ENCODE measurements around the gene RTL10.

Gene RTL10

DNA sequence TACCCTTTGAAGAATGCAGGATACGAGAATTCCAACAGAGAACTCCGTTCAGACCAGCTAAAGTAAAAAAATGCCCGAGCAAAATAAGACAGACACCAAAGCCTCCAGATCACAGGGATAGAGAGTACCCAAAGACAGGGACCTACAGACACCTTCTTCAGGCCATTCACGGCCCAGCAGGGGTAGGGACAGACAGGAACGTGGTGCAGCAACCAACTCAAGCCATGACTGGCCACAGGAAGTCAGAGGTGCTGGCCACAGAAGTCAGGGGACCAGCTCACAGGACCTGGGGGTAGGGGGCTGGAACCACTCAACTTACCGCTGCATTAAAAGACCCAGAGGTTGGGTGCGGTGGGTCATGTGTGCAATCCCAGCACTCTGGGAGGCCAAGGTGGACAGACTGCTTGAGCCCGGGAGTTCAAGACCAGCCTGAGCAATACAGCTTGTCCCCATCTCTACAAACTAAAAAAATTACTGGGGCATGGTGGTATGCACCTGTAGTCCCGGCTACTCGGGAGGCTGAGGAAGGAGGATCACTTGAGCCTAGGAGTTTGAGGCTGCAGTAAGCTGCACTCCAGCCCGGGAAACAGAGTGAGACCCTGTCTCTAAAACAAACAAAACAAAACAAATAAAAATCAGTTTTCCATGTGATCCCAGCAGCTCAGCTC lies 47.0 kb upstream of the RTL10 start:
- TF ChIP-seq FOXM1 (IDR thresholded peaks at IDR 0.05; ENCODE audit: borderline replicate concordance, low read depth), result no peak
- no peak for TF ChIP-seq YY1 (IDR thresholded peaks at IDR 0.05; ENCODE audit: low read depth)
- no peak for TF ChIP-seq EGR1 (IDR thresholded peaks at IDR 0.05)
- TF ChIP-seq ZBTB7A (IDR thresholded peaks at IDR 0.05; ENCODE audit: low read depth), result no peak
- TF ChIP-seq TEAD4 (IDR thresholded peaks at IDR 0.05), result no peak
- TF ChIP-seq, protein P1, sequence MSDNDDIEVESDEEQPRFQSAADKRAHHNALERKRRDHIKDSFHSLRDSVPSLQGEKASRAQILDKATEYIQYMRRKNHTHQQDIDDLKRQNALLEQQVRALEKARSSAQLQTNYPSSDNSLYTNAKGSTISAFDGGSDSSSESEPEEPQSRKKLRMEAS (IDR thresholded peaks at IDR 0.05), result no peak
- TF ChIP-seq, protein P2, sequence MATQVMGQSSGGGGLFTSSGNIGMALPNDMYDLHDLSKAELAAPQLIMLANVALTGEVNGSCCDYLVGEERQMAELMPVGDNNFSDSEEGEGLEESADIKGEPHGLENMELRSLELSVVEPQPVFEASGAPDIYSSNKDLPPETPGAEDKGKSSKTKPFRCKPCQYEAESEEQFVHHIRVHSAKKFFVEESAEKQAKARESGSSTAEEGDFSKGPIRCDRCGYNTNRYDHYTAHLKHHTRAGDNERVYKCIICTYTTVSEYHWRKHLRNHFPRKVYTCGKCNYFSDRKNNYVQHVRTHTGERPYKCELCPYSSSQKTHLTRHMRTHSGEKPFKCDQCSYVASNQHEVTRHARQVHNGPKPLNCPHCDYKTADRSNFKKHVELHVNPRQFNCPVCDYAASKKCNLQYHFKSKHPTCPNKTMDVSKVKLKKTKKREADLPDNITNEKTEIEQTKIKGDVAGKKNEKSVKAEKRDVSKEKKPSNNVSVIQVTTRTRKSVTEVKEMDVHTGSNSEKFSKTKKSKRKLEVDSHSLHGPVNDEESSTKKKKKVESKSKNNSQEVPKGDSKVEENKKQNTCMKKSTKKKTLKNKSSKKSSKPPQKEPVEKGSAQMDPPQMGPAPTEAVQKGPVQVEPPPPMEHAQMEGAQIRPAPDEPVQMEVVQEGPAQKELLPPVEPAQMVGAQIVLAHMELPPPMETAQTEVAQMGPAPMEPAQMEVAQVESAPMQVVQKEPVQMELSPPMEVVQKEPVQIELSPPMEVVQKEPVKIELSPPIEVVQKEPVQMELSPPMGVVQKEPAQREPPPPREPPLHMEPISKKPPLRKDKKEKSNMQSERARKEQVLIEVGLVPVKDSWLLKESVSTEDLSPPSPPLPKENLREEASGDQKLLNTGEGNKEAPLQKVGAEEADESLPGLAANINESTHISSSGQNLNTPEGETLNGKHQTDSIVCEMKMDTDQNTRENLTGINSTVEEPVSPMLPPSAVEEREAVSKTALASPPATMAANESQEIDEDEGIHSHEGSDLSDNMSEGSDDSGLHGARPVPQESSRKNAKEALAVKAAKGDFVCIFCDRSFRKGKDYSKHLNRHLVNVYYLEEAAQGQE (IDR thresholded peaks at IDR 0.05; ENCODE audit: low read depth), result no peak
- TF ChIP-seq EP300 (IDR thresholded peaks at IDR 0.05; ENCODE audit: borderline replicate concordance), result no peak
- no peak for TF ChIP-seq RAD21 (IDR thresholded peaks at IDR 0.05; ENCODE audit: low read depth)
- TF ChIP-seq NFIC (IDR thresholded peaks at IDR 0.05), result no peak
- no peak for TF ChIP-seq CREB1 (IDR thresholded peaks at IDR 0.05; ENCODE audit: low read depth)
- TF ChIP-seq TCF12 (IDR thresholded peaks at IDR 0.05; ENCODE audit: low read depth), result no peak

DNA sequence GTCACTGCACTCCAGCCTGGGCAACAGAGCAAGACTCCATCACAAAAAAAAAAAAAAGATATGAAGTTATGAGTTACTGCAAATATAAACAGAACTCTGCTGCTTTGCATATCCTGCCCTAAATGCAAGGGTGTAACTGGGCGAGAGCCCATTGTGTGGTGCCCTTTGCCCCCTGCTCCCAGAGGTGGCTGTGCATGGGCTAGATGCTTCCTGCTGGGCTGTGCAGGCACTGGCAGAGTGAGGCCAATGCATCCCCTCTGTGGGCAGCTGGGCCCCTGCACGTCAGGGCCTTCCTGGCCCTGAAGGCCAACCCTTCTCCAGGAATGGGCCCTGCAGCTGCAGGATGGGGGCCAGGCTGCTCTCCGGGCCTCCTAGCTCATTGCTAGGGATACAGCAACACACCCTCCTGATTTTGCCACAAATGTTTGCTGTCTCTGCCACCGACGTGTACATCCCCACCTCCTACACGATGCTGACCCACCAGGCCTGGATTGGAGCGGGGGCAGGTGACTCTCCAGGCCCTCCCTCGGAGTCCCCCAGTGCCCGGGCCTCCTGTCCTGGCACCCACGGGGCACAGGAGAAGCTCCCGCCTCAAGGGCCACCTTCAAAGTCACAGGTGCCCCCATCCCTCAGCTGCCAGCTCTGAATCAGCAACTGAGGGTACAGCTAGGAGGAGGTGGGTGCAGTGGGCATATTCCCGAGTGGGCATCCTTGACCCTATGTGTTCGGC lies 46.2 kb upstream of the RTL10 start:
- no peak for TF ChIP-seq NFIC (IDR thresholded peaks at IDR 0.05)
- TF ChIP-seq, protein P1 (IDR thresholded peaks at IDR 0.05), result no peak
- no peak for TF ChIP-seq EGR1 (IDR thresholded peaks at IDR 0.05)
- no peak for TF ChIP-seq CREB1 (IDR thresholded peaks at IDR 0.05; ENCODE audit: low read depth)
- no peak for TF ChIP-seq EP300 (IDR thresholded peaks at IDR 0.05; ENCODE audit: borderline replicate concordance)
- no peak for TF ChIP-seq TCF12 (IDR thresholded peaks at IDR 0.05; ENCODE audit: low read depth)
- TF ChIP-seq, protein P3, sequence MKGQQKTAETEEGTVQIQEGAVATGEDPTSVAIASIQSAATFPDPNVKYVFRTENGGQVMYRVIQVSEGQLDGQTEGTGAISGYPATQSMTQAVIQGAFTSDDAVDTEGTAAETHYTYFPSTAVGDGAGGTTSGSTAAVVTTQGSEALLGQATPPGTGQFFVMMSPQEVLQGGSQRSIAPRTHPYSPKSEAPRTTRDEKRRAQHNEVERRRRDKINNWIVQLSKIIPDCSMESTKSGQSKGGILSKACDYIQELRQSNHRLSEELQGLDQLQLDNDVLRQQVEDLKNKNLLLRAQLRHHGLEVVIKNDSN (IDR thresholded peaks at IDR 0.05), result no peak
- no peak for TF ChIP-seq RAD21 (IDR thresholded peaks at IDR 0.05; ENCODE audit: low read depth)
- TF ChIP-seq YY1 (IDR thresholded peaks at IDR 0.05; ENCODE audit: low read depth), result no peak
- no peak for TF ChIP-seq TAF1 (IDR thresholded peaks at IDR 0.05; ENCODE audit: low read depth)
- TF ChIP-seq, protein P2 (IDR thresholded peaks at IDR 0.05; ENCODE audit: low read depth), result no peak
- no peak for TF ChIP-seq CEBPB (IDR thresholded peaks at IDR 0.05)
- TF ChIP-seq ZBTB7A (IDR thresholded peaks at IDR 0.05; ENCODE audit: low read depth), result no peak
- TF ChIP-seq TEAD4 (IDR thresholded peaks at IDR 0.05), result no peak
- no peak for TF ChIP-seq FOXM1 (IDR thresholded peaks at IDR 0.05; ENCODE audit: borderline replicate concordance, low read depth)

DNA sequence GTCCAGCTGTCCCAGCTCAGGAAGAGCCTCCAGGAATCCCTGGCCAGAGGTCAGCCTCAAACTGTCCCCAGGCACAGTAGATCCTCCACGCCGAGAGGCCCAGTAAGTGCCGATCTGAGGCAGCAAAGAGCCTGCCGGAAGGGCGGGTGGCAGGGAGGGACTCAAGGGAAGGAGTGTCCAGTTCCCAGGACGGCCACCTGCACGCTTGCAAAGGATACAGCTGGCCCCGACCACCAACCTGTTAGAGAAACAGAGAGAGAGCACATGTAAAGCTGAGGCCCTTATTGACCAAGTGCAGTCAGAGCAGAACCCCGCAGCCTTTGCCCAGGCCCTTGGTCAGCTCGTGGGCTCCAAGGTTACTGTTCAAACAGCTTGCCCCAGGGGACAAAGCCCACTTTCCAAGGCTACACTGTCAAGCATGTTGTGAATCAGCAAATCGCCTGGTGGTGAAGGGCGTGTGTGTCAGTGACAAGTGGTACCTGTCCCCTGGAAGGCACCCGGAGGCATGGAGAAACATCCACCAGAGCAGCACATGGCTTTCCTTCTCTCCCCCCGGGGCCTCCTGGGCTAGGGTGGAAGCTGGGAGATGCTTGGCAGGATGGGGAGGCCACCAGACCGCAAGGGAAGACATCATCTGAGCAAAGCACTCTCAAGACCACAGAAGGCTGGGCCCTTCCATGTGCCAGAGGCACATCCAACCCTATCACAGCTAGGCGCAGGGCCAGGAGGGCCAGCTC lies 44.3 kb upstream of the RTL10 start:
- no peak for TF ChIP-seq YY1 (IDR thresholded peaks at IDR 0.05; ENCODE audit: low read depth)
- no peak for TF ChIP-seq CREB1 (IDR thresholded peaks at IDR 0.05; ENCODE audit: low read depth)
- TF ChIP-seq, protein P1 (IDR thresholded peaks at IDR 0.05), result no peak
- no peak for TF ChIP-seq EGR1 (IDR thresholded peaks at IDR 0.05)
- no peak for TF ChIP-seq TEAD4 (IDR thresholded peaks at IDR 0.05)

DNA sequence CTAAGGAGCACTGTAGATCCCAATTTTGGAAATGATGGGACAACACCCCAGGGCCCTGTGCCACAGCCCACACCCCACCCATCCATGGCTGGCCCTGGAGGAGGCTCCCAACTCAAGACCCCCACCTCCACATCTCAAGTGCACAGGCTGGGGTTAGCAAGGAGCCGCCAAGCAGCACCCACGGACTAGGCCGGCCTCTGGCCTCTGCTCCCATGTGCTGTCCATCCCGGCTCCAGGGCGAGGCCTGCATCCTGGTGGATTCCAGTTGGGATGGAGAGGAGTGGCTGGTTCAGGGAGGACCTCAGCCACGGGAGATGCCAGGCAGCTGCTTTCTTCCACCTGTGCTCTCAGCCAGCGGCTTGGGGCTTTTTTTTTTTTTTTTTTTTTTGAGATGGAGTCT lies 43.5 kb upstream of the RTL10 start:
- TF ChIP-seq TCF12 (IDR thresholded peaks at IDR 0.05; ENCODE audit: low read depth) (no peak), YY1 (IDR thresholded peaks at IDR 0.05; ENCODE audit: low read depth) (no peak), TEAD4 (IDR thresholded peaks at IDR 0.05) (no peak), CREB1 (IDR thresholded peaks at IDR 0.05; ENCODE audit: low read depth) (no peak), RAD21 (IDR thresholded peaks at IDR 0.05; ENCODE audit: low read depth) (no peak), ZBTB7A (IDR thresholded peaks at IDR 0.05; ENCODE audit: low read depth) (no peak), NFIC (IDR thresholded peaks at IDR 0.05) (no peak), FOXM1 (IDR thresholded peaks at IDR 0.05; ENCODE audit: borderline replicate concordance, low read depth) (no peak), EGR1 (IDR thresholded peaks at IDR 0.05) (no peak), TAF1 (IDR thresholded peaks at IDR 0.05; ENCODE audit: low read depth) (no peak), EP300 (IDR thresholded peaks at IDR 0.05; ENCODE audit: borderline replicate concordance) (no peak), CEBPB (IDR thresholded peaks at IDR 0.05) (no peak)
- TF ChIP-seq, protein P2 (IDR thresholded peaks at IDR 0.05; ENCODE audit: low read depth), result no peak
- TF ChIP-seq, protein P3 (IDR thresholded peaks at IDR 0.05), result no peak
- TF ChIP-seq, protein P1 (IDR thresholded peaks at IDR 0.05), result no peak

All from Ishikawa (cell line).